Stimulated activated CD8-positive, alpha-beta memory T cell treated with anti-CD3 and anti-CD28 coated beads, Interleukin-7, amount 100 ng/mL, for 1 hour (primary cell): Measurements from ENCODE around the gene ADA.

Experiments
- DNase-seq, 2 donors: peaks; one replicate each; pipeline ENCODE4 v3.0.0-alpha.2; 2020; ENCODE audit warnings: low read depth in 2 of 2

ADA gene

DNA sequence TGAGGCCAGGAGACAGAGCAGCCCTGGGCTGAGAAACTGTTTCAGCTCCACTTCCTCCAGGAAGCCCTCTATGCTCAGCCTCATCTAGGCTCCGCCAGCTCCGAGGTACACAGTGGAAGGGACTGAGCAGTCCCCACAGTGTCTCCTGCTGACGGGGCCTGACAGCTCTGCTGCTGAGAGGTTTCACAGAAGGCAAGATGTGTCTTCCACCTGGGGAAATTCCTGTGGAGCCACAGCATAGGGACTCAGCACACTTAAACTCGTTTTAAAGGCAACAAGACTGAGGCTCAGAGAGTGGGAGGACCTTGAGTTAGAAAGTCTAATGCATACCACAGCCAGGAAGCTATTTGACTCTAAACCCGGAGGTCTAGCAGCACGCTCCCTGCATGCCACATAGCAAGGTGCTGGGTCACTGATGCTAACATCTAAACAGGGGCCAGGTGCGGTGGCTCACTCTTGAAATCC is 6.8 kb downstream of the ADA start:
- DNase-seq: no peak

DNA sequence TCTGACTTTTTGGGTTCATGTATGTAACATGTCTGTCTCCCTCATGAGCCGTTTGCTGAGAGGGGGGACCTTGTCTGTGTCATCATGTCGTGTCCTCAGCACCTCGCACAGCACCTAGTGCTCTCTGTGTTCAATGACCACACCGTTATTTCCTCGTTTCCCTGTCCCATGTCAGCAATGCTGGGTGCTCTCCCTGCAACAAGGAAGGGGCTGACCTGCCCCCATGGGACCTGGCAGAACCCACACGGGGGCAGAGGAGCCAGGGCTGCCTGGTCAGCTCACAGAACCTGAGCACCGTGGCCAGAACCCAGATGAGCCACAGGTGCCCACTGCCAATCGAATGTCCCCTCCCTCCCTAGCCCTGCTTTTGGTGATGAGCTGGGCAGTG is 7.3 kb downstream of the ADA start:
- DNase-seq: no peak

DNA sequence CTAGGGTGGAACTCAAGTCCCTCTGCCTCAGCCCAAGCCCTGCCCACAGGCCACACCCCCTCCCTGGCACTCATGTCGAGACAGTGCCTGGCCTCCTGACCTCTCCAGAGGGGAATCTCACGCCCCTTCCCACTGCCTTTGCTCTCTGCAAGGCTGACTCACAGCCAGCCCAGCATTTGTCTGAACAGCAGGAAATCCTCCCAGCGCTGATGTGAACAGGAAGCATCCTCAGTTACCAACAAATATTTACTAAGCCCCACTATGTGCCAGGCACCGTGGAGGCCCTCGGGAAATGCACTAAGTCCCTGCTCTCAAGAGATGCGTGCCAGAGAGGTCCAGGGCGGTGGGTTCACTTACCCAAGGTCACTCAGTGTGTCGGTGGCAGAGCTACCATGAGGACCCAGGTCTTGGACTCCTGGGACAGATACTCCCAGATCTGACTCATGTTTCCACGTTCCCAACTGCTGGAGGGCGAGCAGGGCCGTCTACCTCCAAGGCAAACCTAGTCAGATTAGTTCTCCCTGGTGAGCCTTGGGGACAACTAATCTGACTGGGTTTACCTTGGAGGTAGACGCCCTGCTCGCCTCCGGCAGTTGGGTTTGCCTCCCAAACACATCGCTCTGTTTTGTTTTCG is 7.8 kb downstream of the ADA start:
- no peak for DNase-seq

DNA sequence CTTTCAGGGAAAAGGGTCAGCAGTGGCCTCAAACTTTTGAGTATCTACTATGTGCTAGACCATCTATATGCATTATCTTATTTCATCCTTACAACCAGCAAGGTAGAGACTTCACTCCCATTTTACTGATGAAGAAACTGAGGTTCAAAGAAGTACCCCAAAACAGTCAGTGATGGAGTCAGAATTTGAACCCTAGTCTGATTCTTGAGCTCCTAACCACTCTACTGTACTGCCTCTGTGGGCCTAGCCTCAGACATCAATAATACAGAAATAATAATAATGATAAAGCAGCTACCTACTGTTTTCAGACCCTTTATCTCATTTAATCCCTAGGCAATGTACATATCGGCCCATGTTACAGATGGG is 8.4 kb downstream of the ADA start:
- DNase-seq: no peak

DNA sequence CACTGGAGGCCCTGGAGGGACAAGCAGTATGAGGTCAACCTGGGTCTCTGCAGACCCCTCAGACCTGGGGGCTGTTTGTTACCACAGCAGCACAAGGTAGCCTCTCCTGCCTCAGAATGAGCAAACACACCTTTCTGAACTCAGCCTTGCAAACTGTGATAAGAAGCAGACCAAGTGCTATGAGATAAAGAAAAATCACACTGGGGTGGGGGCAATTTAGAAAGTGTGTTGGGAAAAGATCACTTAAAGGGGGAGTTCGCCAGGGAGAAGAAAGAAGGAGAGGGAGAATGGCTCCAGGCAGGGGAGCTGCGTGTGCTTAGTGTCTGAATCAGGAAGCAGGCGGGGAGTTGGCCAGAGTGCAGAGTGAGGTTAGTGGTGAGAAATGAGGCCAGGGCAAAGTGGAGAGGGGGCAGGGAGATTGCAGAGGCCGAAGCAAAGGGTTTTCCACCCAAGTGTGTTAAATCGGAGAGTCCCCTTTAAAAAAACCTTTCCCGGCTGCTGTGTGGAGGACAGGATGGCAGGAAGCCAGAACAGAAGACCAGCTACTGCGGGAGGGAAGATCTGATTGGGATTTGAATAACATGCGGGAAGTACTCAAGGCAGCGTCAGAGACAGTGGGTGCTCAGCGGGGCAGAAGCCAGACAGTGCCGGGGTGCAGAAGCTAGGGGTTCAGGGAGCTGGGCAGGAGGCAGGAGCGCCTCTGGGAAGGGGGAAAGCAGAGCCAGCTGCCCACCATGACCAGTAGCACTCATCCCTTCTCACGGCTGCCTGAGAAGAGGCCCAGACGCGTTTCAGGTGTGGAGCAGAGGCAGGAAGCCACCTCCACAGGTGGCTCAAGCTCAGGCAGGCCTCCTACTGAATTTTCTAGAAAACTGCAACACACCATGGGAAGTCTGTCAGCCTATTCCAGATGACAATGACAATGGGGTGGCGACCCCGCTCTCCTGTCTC is 9.0 kb downstream of the ADA start:
- DNase-seq: no peak

DNA sequence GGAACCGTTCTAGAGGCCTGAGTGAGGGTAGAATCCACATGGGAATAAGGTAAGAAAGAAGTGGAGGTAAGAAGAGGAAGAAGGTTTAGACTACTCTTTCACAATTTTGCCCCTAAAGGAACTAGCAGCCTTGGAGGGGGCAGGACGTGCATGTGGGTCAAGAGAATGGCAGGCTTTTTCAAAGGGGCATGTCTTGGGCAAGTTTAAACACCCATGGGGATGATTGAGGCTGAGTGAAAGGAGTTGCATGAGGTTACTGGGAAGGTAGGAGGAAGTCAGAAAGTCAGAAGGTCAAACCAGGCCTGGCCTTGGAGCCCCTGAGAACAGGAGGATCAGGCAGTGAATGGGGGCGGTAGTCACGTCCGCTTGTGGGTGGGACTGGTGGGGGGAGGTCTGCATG is 10.2 kb downstream of the ADA start:
- no peak for DNase-seq

DNA sequence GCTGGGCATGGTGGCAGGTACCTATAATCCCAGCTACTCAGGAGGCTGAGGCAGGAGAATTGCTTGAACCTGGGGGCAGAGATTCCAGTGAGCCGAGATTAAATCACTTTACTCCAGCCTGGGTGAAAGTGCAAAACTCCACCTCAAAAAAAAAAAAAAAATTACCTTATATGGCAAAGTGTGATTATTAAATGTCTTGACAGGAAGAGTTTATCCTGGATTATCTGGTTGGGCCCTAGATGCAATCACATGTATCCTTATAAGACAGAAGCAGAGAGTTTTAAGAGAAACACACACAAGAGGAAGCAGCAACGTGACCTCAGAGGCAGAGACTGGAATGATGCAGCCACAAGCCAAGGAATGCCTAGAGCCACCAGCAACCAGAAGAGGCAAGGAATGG is 11.0 kb downstream of the ADA start:
- no peak for DNase-seq

DNA sequence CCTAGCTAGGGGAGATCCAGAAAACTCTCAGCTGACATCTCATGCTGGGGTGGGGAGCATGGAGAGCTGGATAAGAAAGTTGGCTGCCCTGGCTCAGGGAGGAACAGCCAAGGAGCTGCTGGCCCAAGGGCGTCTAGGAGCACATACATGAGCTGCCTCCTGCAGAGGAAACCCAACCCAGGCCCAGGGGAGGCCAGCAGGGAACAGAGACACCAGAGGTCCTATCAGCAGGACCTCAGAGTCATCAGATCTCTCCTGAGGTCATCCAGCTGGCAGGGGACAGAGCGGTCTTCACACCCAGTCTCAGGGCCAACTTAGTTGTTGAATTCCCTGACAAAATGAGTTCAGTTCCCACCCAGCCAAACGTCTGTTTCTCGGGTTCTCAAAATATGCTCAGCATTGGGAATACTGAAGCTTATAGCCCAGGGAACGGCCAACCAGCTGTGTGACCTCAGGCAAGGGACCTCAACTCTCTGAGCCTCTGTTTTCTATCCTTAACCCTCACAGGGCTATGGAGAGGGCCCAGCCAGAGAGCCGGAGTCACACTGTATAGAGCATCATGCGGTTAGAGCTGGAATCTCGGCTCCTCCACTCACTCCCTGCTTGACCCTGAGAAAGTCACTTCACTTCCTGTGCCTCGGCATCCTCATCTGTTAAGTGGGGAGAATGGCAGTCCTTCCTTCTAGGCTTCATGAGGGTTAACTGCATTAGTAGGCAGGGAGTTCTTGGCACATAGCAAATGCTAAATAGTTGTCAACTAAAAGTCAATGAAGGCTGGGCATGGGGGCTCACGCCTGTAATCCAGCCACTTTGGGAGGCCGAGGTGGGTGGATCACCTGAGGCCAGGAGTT is 13.8 kb downstream of the ADA start:
- no peak for DNase-seq

DNA sequence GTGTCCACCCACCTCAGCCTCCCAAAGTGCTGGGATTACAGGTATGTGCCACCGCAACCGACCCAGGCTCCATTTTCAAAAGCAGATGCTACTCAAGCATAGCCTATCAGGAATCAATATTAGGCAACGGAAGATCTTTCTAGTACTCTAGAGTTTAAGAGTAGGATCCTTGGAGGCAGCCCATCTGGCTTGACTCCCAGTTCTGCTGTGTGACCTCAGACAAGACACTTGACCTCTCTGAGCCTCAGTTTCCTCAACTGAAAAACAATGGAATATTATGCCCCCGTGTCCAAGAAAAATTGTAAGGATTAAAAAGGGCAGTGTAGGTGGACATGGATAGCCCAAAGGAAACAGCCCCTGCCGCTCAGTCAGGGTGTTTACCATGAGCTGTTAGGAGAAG is 14.5 kb downstream of the ADA start:
- DNase-seq: no peak

DNA sequence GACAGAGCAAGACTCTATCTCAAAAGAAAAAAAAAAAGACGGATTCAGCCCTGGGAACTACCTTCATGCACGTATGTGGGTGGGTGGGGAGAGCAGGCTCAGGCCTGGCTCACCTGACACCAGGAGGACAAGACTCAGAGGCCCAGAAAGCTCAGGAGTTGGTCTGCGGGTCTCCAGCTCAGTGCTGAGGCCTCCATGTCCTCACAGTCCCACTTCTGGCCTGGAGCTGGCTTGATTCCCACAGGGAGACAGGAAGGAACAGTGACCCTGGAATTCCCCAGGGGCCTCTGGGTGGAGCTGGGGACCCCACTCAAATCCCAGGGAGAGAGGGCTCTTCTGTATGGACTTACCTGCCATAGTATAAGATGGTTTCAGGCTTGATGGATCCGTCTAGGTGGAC is 15.6 kb downstream of the ADA start:
- DNase-seq: no peak

DNA sequence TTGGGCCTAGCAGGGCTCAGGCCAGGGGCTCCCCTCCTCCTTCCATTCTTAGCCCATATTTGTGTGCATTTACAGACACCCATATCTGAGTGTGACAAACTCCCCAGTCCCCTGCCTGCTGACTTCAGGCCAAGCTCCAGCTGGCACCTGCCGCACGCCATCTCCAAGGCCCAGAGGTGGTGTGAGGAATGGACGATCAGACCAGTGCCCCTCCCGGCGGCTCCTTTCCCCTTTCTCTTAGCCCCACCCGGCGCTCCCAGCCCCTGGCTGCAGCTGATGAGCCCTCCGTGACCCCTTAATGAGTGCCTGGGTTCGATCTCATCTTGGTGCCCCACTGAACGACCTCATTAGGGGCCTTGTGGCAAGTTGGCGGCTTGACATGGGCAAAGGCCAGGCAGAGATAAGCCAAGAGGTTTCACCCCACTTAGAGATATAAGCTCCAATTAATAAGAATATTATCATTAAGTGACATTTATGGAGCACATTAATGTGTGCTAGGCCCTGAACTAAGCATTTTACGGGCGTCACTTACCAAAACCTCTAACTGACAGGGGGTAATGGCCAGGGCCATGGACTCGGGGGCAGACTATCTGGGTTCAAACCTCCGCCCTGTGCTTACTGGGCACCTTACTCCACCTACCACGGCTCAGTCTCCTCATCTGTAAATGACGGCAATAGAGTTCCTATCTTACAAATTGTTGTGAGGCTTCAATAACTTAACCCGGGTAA is 17.5 kb downstream of the ADA start:
- DNase-seq: no peak

DNA sequence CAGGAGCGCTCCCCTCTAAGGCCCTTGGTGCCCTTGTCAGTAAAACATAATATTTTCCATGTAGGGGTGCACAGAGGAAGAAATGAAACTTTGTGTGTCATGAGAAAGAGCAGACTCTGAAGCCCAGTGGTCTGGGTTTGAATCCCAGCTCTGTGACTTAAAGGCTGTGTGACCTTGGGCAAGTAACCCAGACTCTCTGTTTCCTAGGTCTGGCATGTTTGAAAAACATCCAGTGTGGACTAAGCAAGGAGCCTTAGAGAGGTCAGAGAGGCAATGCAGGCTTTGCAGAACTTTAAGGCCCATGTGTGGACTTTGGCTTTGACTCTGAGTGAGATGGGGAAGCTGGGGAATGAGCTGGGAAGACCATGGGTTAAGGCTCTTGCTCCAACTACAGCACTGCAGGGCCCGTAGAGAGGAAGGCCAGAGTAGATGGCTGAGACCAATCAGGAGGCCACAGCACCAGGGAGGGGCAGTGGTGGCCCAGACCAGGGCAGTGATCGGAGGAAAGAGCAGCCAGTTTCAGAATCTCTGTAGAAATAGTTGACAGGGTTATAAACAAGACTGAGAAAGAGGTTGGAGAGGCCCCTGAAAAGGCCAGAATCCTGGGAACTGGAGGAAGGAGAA is 18.2 kb downstream of the ADA start:
- no peak for DNase-seq

DNA sequence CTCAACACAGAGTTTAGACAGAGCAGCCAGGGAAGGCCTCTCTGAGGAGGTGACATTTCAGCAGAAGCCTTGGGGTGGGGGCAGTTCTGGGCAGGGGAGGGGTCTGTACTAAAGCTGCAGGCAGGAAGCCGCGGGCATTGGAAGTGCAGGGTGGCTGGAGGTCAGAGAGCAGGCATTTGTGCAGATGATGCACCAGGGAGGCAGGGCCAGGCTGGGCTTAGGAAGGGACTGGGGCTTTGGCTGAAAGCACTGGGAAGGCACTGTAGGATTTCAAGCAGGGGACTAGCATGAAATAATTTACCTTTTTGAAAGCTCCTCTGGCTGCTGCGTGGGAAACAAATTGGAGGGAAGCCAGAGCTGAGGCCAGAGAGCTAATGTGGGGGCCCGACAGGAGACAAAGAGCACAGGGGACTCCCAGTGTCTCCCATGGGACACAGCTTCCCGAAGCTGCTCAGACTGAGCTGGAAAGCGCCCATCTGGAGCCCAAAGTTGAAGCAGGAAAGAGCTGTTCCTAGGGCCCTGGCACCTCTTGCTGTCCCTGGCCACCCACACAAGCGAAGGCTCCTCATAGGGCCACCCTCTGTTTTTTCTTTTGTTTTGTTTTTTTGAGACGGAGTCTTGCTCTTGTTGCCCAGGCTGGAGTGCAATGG is 19.3 kb downstream of the ADA start:
- DNase-seq: no peak

DNA sequence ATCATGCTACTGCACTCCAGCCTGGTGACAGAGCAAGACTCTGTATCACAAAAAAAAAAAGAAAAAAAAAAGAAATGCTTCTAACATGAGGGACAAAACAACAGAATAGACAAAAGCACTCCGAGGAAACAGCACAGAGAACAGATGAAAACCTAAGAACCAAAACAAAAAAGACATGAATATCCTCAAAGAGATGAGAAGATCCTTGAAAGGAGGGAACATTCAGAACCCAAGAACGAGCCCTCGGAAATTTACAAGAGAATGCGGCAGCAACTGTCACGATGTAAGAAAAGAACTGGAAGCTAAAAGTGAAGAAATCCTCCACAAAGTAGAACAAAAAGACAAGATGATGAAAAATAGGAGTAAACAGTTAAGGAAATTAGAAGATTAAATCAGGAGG is 21.2 kb downstream of the ADA start:
- DNase-seq: no peak

DNA sequence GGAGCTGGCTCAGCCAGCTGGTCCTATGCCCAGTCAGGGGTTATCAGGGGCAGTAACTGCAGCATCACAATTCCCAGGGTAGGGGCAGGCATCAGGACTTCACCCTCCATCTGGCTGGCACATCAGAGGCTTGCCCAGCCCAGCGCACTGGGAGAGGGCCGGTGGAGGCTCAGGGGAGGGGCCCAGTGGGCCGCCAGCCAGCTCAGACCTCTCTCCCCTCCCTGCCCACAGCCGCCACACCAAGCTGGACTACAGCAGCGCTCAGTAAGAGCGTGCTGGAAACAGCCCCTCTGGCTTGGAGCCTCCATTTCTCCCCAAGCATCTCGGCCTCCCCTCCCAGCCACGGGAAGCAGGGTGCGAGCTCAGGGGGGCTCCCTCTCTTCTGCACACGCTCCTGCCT is 22.0 kb downstream of the ADA start:
- no peak for DNase-seq

DNA sequence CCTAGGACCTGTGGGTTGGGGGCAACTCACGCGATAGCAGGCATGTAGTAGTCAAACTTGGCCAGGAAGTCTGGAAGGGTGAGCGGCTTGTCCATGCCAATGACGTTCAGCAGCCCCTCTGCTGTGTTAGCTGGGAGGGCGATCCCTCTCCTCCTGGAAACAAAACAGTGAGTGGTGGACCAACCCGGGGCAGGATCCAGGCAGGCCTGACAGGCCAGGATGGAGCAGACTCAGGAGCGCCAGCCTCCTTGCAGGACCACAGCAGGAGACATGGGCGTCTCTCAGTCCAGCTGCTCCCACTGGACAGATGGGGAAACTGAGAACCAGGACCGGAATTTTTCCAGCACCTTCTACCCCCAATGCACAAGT is 22.5 kb downstream of the ADA start:
- no peak for DNase-seq

DNA sequence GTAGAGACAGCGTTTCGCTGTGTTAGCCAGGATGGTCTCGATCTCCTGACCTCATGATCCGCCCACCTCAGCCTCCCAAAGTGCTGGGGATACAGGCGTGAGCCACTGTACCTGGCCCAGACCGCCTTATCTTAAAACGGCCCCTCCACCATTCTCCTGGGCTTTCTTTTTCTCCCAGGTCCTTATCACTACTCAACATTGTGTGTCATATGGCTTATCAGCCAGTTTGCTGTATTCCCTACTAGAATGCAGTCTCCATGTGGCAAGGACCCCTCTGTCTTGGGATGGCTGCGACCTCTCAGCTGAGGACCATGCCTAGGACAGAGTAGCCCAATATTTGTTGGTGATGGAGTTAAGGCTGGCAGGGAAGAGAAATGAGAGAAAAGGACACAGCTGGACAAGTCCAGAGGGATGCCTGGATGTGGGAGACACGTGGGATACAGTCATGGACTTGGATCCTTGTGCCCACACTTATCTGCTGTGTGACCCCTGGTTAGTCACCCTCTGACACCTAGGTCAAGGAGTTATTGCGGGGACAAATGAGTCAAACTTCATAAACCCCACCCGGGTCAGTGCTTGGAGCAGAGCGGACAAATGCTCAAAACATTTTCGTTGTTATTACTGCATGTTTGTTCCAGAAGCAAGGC is 24.0 kb downstream of the ADA start:
- DNase-seq: no peak

DNA sequence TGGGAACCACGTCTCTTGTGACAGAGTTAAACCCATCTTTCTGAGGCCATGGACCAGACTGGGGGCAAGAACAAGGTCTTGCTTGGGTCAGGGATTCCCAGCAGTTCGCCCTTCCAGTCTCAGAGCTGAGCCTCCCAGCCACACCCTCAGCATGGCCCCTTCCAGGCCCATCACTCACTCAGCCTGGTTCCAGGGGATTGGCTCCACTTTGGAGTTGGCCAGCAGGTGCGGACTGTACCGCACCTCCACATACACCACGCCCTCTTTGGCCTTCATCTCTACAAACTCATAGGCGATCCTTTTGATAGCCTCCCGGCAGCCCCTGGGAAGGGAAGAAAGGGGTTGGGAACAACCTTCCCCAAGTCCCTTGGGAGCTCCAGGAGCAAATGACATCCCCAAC is 25.2 kb downstream of the ADA start:
- DNase-seq: no peak

DNA sequence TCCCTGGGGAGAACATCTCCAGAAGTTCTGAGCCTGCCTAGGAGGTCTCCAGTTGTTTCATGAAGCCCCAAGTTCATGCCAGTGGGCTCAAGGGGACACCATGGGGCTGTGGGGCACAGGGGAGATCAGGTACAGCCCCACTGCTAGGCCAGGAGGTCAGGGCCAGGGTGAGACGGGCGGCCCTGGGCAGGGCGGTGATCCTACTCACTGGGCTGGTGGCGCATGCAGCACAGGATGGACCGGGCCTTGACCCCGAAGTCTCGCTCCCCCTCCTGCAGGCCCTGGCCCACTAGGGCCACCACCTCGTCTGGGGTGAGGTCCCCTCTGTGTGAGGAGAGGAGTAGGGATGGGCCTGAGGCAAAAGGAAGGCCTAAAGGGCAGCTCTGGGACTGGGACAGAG is 26.1 kb downstream of the ADA start:
- DNase-seq: no peak

DNA sequence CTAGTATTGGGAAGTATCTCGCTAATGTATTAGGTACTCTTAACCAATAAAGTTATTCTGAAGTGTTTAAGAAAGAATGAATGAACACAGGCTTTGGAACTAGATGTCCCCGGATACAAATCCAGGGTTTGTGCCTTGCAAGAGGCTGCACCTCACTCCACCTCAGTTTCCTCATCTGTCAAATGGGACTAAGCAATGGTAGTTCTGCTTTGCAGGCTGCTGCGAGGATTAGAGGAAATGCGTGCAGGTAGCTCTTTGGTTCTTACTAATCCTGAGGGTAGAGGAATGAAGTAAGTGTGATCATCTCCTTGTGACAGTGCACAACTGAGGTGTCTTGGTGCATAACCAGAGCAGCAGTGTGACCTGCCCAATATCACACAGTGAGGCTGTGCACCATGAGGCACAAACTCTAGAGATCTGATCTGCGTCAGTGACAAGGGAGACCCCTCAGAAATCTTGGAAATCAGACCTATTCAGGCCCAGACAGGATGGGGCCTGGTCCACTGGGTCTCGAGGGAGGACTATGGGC is 26.7 kb downstream of the ADA start:
- DNase-seq: no peak
